Activated naive CD4-positive, alpha-beta T cell (primary cell): ENCODE measurements around the gene INPP5E.

Experiments used
- DNase-seq, 4 experiments: peaks; one replicate each; lab custom pipeline; 2025; lab: John Stamatoyannopoulos, UW

The INPP5E gene, protein sequence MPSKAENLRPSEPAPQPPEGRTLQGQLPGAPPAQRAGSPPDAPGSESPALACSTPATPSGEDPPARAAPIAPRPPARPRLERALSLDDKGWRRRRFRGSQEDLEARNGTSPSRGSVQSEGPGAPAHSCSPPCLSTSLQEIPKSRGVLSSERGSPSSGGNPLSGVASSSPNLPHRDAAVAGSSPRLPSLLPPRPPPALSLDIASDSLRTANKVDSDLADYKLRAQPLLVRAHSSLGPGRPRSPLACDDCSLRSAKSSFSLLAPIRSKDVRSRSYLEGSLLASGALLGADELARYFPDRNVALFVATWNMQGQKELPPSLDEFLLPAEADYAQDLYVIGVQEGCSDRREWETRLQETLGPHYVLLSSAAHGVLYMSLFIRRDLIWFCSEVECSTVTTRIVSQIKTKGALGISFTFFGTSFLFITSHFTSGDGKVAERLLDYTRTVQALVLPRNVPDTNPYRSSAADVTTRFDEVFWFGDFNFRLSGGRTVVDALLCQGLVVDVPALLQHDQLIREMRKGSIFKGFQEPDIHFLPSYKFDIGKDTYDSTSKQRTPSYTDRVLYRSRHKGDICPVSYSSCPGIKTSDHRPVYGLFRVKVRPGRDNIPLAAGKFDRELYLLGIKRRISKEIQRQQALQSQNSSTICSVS

DNA sequence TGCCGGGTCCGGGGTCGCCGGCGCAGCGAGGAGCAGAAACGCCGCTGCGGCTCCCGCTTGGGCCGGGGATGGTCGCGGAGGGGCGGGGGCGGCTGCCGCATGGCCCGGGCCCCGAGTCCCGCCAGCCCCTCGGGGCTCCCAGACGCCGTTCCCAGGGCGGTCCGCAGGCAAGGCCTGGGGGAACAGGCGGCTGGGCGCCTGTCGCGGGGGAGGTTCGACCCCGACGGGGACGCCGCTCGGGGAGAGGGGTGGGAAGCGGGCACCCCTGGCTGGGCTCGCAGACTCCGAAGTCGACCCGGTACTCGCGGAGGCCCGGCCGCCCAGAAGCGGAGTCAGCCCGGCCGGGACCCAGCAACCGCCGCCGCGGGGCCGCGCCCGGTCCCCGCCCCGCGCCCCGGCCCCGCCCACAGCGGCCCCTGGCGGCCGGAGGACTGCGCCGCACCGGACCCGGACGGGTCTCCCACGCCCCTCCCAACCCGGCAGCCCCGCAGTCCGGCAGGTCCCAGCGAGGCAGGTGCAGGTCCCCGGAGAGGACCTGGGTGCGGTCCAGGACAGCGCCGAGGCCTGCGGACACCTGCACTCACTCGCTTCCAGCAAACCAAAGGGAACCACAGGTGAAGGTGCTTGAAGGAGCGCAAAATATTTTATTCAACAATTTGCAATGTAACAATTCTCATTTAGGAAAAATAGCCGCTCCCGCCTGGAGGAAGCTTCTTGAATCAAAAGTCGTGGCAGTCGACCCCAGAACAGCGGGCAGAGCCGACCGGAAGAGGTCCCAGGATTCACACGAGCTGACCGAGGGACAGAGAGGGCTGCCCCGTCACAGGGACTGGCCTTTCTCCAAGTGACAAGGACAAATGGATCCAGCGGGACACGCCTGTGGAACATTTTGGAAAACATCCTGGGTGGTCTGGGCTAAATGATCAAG, at the start of gene INPP5E:
Gene INPP5E (minus strand): TSS at position 365 of the 928 bp plus-strand sequence. CDS start 426 bp downstream, outside the sequence.
- peak; percentile 59 to 87 (median 73) for DNase-seq

DNA sequence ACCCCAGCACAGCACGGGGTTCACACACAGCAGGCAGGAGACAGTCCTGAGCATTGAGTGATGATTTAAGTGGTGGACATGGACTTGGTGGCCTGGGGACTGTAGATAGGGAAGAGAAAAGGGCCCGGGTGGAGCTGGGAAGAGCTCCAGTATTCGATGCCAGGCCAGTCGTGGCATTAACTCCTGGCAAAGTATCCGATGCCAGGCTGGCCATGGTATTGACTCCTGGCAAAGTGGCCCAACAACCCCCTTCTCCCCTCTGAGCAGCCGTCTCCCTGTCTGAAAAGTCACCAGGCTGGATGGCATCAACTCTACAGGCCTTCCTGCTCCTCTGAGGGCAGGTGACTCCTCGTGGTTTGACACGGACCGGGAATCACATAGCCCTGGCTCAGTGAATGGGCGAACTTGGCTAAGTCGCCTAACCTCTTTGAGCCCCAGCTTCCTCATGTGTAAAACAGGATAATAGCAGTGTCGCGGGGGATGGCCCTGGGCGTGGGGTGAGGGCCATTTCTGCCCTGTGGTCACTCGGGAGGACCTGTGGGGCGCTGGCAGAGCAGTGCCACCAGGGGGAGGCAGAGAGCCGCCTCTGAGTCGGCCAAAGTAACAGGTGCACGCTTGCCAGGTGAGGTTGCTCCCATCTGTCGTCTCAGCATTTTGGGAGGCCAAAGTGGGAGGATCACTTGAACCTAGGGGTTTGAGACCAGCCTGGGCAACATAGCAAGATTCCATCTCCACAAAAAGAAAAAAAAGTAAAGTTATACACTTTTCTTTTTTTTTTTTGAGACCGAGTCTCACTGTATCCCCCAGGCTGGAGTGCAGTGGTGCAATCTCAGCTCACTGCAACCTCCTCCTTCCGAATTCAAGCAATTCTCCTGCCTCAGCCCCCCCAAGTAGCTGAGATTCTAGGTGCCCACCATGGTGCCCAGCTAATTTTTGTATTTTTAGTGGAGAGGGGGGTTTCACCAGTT, 48.9 kb upstream of the INPP5E start:
- DNase-seq: peak; percentile 42 to 77 (median 57)

DNA sequence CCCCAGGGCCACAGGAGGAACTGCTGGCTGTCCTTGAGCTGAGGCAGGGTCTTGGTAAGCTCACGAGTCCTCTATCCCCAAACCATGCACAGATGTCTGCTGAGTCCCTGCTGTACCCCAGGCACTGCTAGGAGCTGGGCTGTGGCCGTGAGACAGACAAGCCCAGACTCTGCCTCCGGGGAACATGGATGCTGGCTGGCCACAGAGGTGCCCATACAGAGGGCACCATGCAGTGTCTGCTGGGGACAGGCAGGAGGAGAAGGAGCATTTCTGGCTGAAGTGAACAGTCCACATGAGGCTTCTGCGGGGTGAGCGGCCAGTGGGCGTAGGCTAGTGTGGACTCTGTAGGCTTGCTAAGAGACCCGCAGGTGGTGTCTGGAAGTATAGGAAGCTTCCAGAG, 48.0 kb upstream of the INPP5E start:
- no peak for DNase-seq

DNA sequence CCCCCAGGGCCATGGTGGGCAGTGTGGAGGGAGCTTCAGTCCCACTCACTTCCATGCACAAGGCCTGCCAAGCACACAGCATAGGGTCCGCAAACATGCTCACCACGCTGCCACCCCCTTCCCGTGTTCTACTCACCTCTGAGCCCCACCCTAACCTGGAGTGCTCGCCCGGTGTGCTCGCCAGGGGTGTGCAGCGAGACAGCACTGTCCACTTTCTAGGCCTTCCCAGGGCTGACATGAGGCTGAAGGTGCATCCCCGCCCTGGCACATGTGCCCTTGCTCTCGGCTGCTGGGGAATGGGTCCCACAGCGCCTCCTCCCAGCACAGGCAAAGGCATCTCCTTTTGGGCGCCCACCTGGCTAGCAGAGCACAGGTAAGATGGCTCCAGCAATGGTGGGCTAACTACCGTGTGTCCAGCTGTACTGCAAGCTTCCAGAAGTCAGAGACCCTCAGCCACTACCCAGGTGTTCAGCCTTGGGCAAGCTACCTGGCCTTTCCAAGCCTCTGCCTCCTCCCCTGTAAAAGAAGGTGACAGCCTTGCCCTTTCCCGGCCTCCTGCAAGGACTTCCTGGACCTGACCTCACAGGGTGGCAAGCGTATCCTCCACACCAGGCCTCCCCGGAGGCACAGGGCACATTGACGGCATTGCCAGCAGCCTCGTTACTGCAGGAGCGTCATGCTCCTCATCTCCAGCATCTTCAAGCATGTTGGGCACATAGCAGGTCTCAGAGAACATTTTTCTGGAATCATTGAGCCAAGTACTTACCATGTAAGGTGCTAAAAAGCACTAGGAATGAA, 47.4 kb upstream of the INPP5E start:
- DNase-seq: no peak

- DNase-seq: no peak
Measured at GRCh38 chr9:136486131-136486530, 46.5 kb upstream of the INPP5E start.

GRCh38 chr9:136485049-136486045, 45.7 kb upstream of the INPP5E start:
- peak; percentile 61 to 78 (median 72) for DNase-seq

DNA sequence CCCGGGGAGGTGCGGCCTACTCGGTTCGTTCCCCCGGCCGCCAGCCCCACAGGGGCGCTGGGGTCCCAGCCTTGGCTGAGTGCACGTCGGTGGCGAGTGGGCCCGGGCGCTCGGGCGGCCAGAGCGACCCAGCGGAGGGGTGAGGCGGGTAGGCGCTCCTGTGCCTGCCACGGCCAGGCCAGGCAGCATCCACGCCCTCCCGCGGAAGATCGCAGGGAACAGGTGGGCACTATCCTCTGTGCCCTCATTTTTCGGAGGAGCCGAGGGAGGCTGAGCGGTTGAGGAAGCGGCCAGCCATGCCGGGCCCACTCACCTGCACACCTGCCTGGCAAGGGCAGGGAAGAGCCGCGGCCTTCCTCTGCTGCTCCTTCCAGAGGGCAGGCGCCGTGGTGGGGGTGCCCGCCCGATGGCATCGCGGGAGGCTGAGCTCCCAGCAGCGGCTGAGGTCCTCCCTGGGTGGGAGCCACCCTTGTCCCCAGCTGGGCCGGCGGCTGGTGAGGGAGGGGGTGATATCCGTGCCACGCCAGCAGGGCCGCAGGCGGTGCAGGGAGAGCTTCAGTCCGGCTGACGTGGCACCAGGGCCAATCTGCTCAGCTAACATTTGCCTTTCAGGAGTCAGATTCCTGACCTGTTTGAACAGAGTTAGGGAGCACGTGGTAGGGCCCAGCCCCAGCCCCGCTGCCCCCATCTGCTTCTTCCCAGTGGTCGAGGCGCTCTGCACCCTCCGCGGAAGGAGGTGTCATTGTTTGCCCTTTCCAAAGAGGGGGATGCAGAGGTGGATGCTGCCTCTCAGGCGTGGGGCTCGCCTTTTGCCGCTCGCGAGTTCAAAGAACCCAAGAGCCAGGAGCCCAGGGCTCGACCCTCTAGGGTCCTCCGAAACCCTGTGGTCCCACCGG, 44.8 kb upstream of the INPP5E start:
- peak in 1 of 4 experiments; percentile 39 for DNase-seq

GRCh38 chr9:136483589-136484152, 44.0 kb upstream of the INPP5E start:
- DNase-seq: peak; percentile 90 to 96 (median 93)

- peak; percentile 100 for DNase-seq
Measured at GRCh38 chr9:136482793-136483588, 43.3 kb upstream of the INPP5E start, which contains the start of gene SEC16A. SEC16A (minus strand) TSS chr9:136483040; CDS start chr9:136477615, 5,425 bp downstream.

GRCh38 chr9:136482046-136482792, 42.6 kb upstream of the INPP5E start:
- DNase-seq: no peak

- DNase-seq: no peak
Measured at GRCh38 chr9:136481558-136481957, 41.9 kb upstream of the INPP5E start.

DNA sequence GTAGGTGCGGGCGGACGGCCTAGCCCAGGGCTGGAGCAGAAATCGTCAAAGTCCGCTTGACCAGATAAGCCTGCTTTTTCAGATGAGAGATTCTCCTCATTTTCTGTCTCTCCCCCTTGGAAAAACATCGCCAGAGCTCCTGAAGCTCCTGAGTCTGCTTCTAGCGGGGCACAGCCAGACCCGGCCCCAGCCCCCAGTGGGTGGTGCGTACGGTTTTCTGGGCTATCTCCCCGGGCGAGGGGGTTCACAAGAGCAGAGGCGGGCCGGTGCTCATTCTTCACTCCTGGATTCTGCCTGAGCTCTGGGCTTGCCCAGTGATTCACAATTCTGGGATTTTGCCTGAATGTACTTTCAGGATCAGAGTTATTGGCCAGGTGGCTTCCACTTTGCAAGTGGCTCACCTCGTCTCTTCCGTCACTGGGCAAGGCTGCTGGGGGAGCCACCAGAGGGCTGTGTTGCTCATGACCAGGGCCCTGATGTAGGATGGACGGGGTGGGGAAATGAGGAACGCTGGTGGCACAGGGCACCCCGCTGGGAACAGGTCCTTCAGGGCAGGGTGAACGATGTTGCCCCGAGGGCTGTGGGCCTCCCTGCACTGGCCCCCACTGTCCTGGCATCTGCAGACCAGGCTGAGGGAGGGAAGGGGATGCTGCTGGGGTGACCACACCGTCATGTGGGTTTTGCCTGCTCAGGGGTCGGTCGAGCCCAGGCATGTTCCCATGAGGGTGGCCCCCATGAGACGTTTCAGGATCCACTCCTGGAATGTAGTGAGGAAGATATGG, 36.9 kb upstream of the INPP5E start:
- no peak for DNase-seq

GRCh38 chr9:136474974-136475865, 35.6 kb upstream of the INPP5E start:
- no peak for DNase-seq
